Transverse colon (tissue), 4 donors: ENCODE results near the gene CYP2F1. TPM values are rescaled to one million over a fixed set of nuclear protein-coding genes. Genes with fewer than 3 reads are reported as not detected.
A peak's percentile ranks its signal among the peaks of the same experiment; 100 is the strongest.
"Not testable (repeated sequence)": the region's sequence is repeated elsewhere in the genome, so short reads cannot be mapped to it uniquely, and the experiment has no call there.

ENCODE experiments used
- DNase-seq: peaks from one replicate; pipeline ENCODE4 v3.0.0-alpha.2; 2019
- H3K27ac ChIP-seq, 4 donors: fragments of 200-600 bp; sonication (generic); 2 replicates each; pipeline ENCODE4 v1.5.1; 2016 to 2018; ENCODE audit warnings: inconsistent platforms in 4 of 4
- H3K27me3 ChIP-seq: fragments of 200-600 bp; sonication (generic); 2 replicates; pipeline ENCODE4 v1.5.1; 2017; ENCODE audit warnings: inconsistent platforms
- H3K36me3 ChIP-seq, 4 donors: fragments of 200-600 bp; sonication (generic); 2 replicates each; pipeline ENCODE4 v1.5.1; 2017 to 2019; ENCODE audit warnings: inconsistent platforms in 4 of 4
- H3K4me1 ChIP-seq, 4 donors: fragments of 200-600 bp; sonication (generic); 2 replicates each; pipeline ENCODE4 v1.5.1; 2017 to 2020; ENCODE audit warnings: inconsistent platforms in 4 of 4
- H3K4me3 ChIP-seq, 4 donors: fragments of 200-600 bp; sonication (generic); 1 replicate in 1 of 4; 2 replicates in 3 of 4; pipeline versions ENCODE4 v1.5.1 to v1.6.1; 2017 to 2019; ENCODE audit warnings: inconsistent platforms in 4 of 4
- H3K9me3 ChIP-seq, 2 donors: fragments of 200-600 bp; sonication (generic); 2 replicates each; pipeline ENCODE4 v1.5.1; 2017 to 2019; ENCODE audit warnings: inconsistent platforms in 2 of 2
- EP300 ChIP-seq: sonication (generic); formaldehyde crosslinking; IDR thresholded peaks from one replicate; pipeline ENCODE4 v1.6.1; 2017; ENCODE audit warnings: antibody characterized with exemption, low read depth
- POLR2A ChIP-seq: fragments of 450-650 bp; IDR thresholded peaks from one replicate; pipeline ENCODE4 v1.6.1; 2016; ENCODE audit warnings: antibody characterized with exemption, mild to moderate bottlenecking, moderate library complexity
- POLR2AphosphoS5 ChIP-seq, 3 donors: sonication (generic); formaldehyde crosslinking; IDR thresholded peaks; one replicate each; pipeline ENCODE4 v1.6.1; 2016; ENCODE audit warnings: antibody characterized with exemption in 3 of 3
- WGBS, 2 donors: methylation state at CpG; one replicate each; pipeline ENCODE4 v1.1.5; 2018; ENCODE audit warnings: low coverage in 1 of 2; 5-methylcytosine and 5-hydroxymethylcytosine counted together
- in situ Hi-C, 4 donors: fragments of 200-750 bp; cut with MboI; loops; one replicate each; pipeline versions ENCODE4 v1.15.0 to v1.15.1; 2017; ENCODE audit warnings: low sequenced_read_pairs in 3 of 4, low pct_ligation_motif_present in 1 of 4, low pct_unique_long_range_greater_than_20kb in 1 of 4
- intact Hi-C: fragments of 100-400 bp; cut with DNase I; formaldehyde crosslinking; loops from one replicate; pipeline ENCODE4 v1.15.1; 2023; ENCODE audit warnings: low total_unique reads
- total RNA-seq, 4 donors: library from RNA; depleted of rRNA; stranded (reverse); fragments of >200 nt; gene quantifications; one replicate each; pipeline ENCODE4 v1.1.0, GENCODE V29; 2016
- TF ChIP-seq, protein P1 (sequence below), 5 experiments: fragments of 200-600 bp in 3 of 5; fragments of 450-650 bp in 2 of 5; sonication (generic) in 3 of 5; IDR thresholded peaks; 1 replicate in 2 of 5; 2 replicates in 3 of 5; pipeline ENCODE4 v1.5.1; 2016 to 2017; ENCODE audit warnings: antibody characterized with exemption in 5 of 5, inconsistent platforms in 3 of 5, mild to moderate bottlenecking in 2 of 5, moderate library complexity in 1 of 5

CYP2F1 gene
- total RNA-seq, 4 donors from 2014 or later, result not detected

DNA sequence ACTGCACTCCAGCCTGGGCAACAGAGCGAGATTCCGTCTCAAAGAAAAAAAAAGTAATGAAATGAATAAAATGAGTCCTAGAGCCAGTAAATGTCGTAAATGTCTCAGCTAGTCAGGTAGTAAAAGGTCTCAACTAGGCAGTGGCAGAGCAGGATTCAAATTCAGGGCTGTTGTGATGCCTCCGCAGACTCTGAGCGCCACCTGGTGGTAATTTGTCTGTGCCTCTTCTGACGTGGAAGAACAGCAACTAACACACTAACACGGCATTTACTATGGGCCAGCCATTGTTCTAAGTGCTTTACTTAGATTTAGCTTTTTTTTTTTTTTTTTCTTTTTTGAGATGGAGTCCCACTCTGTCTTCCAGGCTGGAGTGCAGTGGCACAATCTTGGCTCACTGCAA lies 30.2 kb downstream of the CYP2F1 start:
- DNase-seq, result peak; percentile 92
- H3K27me3 ChIP-seq, result no peaks in the 10 kb centered on the region
- in situ Hi-C loops (loop anchor here in 2 of 4 donors (10.0 to 25.0 kb wide), 3 partner anchors 170 to 482 kb away; no protein-coding TSS in a partner anchor), intact Hi-C loops (loop anchor here (5.0 kb wide), 1 partner anchor 482 kb away; no protein-coding TSS in a partner anchor)
- no peak overlapping the region for H3K4me3 ChIP-seq
- no peaks in the 10 kb centered on the region for H3K4me1 ChIP-seq
- H3K36me3 ChIP-seq, result no peaks in the 10 kb centered on the region
- TF ChIP-seq, protein P1, sequence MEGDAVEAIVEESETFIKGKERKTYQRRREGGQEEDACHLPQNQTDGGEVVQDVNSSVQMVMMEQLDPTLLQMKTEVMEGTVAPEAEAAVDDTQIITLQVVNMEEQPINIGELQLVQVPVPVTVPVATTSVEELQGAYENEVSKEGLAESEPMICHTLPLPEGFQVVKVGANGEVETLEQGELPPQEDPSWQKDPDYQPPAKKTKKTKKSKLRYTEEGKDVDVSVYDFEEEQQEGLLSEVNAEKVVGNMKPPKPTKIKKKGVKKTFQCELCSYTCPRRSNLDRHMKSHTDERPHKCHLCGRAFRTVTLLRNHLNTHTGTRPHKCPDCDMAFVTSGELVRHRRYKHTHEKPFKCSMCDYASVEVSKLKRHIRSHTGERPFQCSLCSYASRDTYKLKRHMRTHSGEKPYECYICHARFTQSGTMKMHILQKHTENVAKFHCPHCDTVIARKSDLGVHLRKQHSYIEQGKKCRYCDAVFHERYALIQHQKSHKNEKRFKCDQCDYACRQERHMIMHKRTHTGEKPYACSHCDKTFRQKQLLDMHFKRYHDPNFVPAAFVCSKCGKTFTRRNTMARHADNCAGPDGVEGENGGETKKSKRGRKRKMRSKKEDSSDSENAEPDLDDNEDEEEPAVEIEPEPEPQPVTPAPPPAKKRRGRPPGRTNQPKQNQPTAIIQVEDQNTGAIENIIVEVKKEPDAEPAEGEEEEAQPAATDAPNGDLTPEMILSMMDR (IDR thresholded peaks at IDR 0.05), result peak; percentile 84 to 95 (median 86)
- no peak for TF ChIP-seq POLR2A
- no peak overlapping the region for H3K27ac ChIP-seq
- no peaks in the 10 kb centered on the region for H3K9me3 ChIP-seq
- 0 to 19% methylated on average over 5 to 7 of the region's 7 CpGs for WGBS, 2 donors

DNA sequence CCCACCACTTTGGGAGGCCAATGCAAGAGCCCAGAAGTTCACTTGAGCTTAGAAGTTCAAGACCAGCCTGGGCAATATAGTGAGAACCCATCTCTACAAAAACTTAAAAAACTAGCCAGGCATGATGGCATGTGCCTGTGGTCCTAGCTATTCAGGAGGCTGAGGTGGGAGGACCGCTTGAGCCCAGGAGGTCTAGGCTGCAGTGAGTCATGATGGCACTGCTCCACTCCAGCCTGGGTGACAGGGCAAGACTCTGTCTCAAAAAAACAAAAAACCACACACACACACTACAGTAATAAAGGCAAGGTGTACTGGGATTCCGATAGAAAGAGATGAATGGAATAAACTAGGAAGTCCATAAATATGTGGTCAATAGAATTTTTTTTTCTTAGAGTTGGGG lies 35.6 kb downstream of the CYP2F1 start:
- Histone ChIP-seq H3K36me3 (no peaks in the 10 kb centered on the region), H3K27ac (no peak overlapping the region), H3K9me3 (no peaks in the 10 kb centered on the region), H3K27me3 (no peaks in the 10 kb centered on the region), H3K4me1 (no peaks in the 10 kb centered on the region), H3K4me3 (no peak overlapping the region)
- 94 to 100% methylated on average over 1 to 2 of the region's 2 CpGs for WGBS, 2 donors
- DNase-seq, result no peak
- in situ Hi-C loops (loop anchor here in 2 of 4 donors (10.0 to 25.0 kb wide), 3 partner anchors 175 to 488 kb away; no protein-coding TSS in a partner anchor), intact Hi-C loops (no loop called here)
- TF ChIP-seq POLR2AphosphoS5 (IDR thresholded peaks at IDR 0.05) (no peak), EP300 (no peak), POLR2A (no peak)
- TF ChIP-seq, protein P1 (IDR thresholded peaks at IDR 0.05), result no peak

DNA sequence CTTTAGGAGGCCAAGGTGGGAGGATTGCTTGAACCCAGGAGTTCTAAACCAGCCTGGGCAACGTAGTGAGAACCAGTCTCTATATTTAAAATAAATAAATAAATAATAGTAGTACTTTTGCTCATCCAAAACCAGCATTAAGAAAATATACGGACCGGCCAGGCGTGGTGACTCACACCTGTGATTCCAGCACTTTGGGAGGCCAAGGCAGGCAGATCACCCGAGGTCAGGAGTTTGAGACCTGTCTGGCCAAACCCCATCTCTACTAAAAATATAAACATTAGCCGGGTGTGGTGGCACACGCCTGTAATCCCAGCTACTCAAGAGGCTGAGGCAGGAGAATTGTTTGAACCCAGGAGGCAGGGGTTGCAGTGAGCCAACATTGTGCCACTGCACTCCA lies 36.8 kb downstream of the CYP2F1 start:
- H3K4me1 ChIP-seq, H3K36me3 ChIP-seq, H3K4me3 ChIP-seq, H3K9me3 ChIP-seq, H3K27me3 ChIP-seq, DNase-seq, in situ Hi-C loops, intact Hi-C loops, H3K27ac ChIP-seq: not testable (repeated sequence)
- 68 to 76% methylated on average over 5 to 7 of the region's 7 CpGs for WGBS, 2 donors

DNA sequence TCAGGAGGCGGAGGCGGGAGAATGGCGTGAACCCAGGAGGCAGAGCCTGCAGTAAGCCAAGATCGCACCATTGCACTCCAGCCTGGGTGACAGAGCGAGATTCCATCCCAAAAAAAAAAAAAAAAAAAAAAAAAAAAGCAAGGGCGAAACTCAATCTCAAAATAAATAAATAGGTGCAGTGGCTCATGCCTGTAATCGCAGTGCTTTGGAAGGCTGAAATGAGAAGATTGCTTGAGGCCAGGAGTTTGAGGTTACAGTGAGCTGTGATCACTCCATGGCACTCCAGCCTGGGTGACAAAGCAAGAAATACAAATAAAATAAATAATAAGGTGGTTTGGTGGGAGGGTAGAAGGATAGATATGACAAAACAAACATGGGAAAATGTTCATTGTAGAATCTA lies 39.8 kb downstream of the CYP2F1 start:
- in situ Hi-C loops (no loop called here), intact Hi-C loops (no loop called here)
- Histone ChIP-seq H3K27ac (no peak overlapping the region), H3K27me3 (no peaks in the 10 kb centered on the region), H3K9me3 (no peaks in the 10 kb centered on the region), H3K4me3 (no peak overlapping the region), H3K4me1 (peaks cover 0 to 2% (median under 1%) of the 10 kb centered on the region in 4 donors), H3K36me3 (no peaks in the 10 kb centered on the region)
- WGBS, 2 donors, result 99 to 100% methylated on average over 1 to 7 of the region's 7 CpGs
- no peak for DNase-seq
- no peak for TF ChIP-seq POLR2AphosphoS5 (IDR thresholded peaks at IDR 0.05)
- TF ChIP-seq EP300, result no peak
- TF ChIP-seq POLR2A, result no peak
- TF ChIP-seq, protein P1 (IDR thresholded peaks at IDR 0.05), result no peak

DNA sequence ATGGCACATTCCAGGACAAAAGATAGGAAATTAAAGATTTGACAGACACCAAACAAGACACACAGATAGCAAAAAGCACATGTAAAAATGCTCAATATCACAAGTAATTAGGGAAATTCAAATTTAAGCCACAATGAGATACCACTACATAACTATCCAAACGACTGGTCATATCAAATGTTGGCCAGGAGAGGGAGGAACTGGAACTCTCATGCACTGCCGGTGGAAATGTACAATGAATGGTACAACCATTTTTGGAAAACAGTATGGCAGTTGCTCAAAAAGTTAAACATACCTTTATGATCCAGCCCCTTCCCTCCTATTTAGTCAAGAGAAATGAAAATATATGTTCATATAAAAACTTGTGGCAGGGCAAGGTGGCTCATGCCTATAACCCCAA lies 42.0 kb downstream of the CYP2F1 start:
- H3K27me3 ChIP-seq, result no peaks in the 10 kb centered on the region
- 76 to 88% methylated on average over 2 of the region's 2 CpGs for WGBS, 2 donors
- DNase-seq, result no peak
- no peak overlapping the region for H3K4me3 ChIP-seq
- in situ Hi-C loops (no loop called here), intact Hi-C loops (no loop called here)
- no peak overlapping the region for H3K27ac ChIP-seq
- H3K9me3 ChIP-seq, result no peaks in the 10 kb centered on the region
- H3K4me1 ChIP-seq, result peaks cover 0 to 4% (median 1%) of the 10 kb centered on the region in 4 donors
- TF ChIP-seq, protein P1 (IDR thresholded peaks at IDR 0.05), result no peak
- TF ChIP-seq POLR2A (no peak), EP300 (no peak), POLR2AphosphoS5 (IDR thresholded peaks at IDR 0.05) (no peak)
- H3K36me3 ChIP-seq, result no peaks in the 10 kb centered on the region
